ENCODE measurements around the gene PTPN11. TPM values are rescaled to one million over a fixed set of nuclear protein-coding genes. Genes with fewer than 3 reads are reported as not detected.

Gene PTPN11
- polyA plus RNA-seq, 1 of the 3 experiments (the other 2 are of a cell fraction) = 48.3 TPM

DNA sequence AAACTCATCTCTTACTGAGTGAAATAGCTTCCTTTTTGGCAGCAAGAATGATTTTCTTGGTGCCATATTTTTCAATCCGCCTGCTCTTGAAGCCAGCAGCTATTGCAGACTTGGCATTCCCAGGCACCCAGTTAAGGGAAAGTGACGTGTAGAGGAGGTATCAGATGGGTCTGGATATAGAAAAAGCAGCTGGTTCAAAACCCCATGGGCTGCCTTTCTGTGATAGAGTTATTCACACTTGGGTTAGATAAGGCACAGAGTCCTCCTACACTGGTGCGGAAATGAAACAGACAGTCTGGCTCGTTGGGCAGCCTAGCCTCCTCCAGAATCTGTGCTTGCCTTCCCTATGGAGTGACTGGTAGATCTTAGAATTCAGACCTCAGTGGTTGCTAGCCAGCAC, 62.2 kb downstream of the PTPN11 start:
- Histone ChIP-seq H3K9me2 (no peaks in the 10 kb centered on the region), H3K36me3 (replicated peaks in 1 of 2; ENCODE audit: control insufficient read depth in 1 of 2, insufficient read depth in 2 of 2, low read length in 1 of 2) (peaks cover 44 to 58% of the 10 kb centered on the region in 2 experiments), H3K27me3 (ENCODE audit: insufficient read depth) (no peaks in the 10 kb centered on the region), H3K4me2 (no peak overlapping the region), H3K9me3 (no peaks in the 10 kb centered on the region), H3F3A (replicated peaks; ENCODE audit: insufficient read depth) (no peaks in the 10 kb centered on the region), H2AFZ (ENCODE audit: low read depth) (no peak overlapping the region), H3K9ac (no peak overlapping the region), H4K20me1 (ENCODE audit: insufficient read depth) (no peaks in the 10 kb centered on the region), H3K27ac (ENCODE audit: low read depth in 2 of 2, low read length in 1 of 2) (no peak overlapping the region), H3K79me2 (ENCODE audit: insufficient read depth) (peaks cover 6% of the 10 kb centered on the region; the same call in 1 of the 2 replicates), H3K4me3 (ENCODE audit: low read depth in 2 of 2, low read length in 1 of 2) (no peak overlapping the region), H3K4me1 (ENCODE audit: control insufficient read depth in 1 of 2, insufficient read depth in 2 of 2, low read depth in 1 of 2, low read length in 1 of 2) (no peaks in the 10 kb centered on the region)
- ChIA-PET CTCF (interaction anchor here (0.8 kb wide), 1 partner anchor 30 kb away, joined by 3 read pairs; no protein-coding TSS in a partner anchor), POLR2A (no interaction called here)
- no peak for DNase-seq
- TF ChIP-seq, protein P1, sequence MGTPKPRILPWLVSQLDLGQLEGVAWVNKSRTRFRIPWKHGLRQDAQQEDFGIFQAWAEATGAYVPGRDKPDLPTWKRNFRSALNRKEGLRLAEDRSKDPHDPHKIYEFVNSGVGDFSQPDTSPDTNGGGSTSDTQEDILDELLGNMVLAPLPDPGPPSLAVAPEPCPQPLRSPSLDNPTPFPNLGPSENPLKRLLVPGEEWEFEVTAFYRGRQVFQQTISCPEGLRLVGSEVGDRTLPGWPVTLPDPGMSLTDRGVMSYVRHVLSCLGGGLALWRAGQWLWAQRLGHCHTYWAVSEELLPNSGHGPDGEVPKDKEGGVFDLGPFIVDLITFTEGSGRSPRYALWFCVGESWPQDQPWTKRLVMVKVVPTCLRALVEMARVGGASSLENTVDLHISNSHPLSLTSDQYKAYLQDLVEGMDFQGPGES (IDR thresholded peaks at IDR 0.05; ENCODE audit: low read depth, low read length) = no peak
- TF ChIP-seq NRF1 (IDR thresholded peaks at IDR 0.05; ENCODE audit: low read depth, low read length) (no peak), SMC3 (IDR thresholded peaks at IDR 0.05; ENCODE audit: low read depth, low read length) (no peak), GATA2 (CRISPR knock-in tag; IDR thresholded peaks at IDR 0.05) (no peak), EZH2phosphoT487 (IDR thresholded peaks at IDR 0.05; ENCODE audit: borderline replicate concordance, low read depth) (no peak), MXI1 (IDR thresholded peaks at IDR 0.05; ENCODE audit: low read depth, low read length) (no peak), RCOR1 (IDR thresholded peaks at IDR 0.05; ENCODE audit: low read length) (no peak)
- TF ChIP-seq, protein P2, sequence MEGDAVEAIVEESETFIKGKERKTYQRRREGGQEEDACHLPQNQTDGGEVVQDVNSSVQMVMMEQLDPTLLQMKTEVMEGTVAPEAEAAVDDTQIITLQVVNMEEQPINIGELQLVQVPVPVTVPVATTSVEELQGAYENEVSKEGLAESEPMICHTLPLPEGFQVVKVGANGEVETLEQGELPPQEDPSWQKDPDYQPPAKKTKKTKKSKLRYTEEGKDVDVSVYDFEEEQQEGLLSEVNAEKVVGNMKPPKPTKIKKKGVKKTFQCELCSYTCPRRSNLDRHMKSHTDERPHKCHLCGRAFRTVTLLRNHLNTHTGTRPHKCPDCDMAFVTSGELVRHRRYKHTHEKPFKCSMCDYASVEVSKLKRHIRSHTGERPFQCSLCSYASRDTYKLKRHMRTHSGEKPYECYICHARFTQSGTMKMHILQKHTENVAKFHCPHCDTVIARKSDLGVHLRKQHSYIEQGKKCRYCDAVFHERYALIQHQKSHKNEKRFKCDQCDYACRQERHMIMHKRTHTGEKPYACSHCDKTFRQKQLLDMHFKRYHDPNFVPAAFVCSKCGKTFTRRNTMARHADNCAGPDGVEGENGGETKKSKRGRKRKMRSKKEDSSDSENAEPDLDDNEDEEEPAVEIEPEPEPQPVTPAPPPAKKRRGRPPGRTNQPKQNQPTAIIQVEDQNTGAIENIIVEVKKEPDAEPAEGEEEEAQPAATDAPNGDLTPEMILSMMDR (IDR thresholded peaks at IDR 0.05) = no peak
- TF ChIP-seq, protein P3, sequence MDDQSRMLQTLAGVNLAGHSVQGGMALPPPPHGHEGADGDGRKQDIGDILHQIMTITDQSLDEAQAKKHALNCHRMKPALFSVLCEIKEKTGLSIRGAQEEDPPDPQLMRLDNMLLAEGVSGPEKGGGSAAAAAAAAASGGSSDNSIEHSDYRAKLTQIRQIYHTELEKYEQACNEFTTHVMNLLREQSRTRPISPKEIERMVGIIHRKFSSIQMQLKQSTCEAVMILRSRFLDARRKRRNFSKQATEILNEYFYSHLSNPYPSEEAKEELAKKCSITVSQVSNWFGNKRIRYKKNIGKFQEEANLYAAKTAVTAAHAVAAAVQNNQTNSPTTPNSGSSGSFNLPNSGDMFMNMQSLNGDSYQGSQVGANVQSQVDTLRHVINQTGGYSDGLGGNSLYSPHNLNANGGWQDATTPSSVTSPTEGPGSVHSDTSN (IDR thresholded peaks at IDR 0.05) = no peak
- WGBS (ENCODE audit: low lambda C conversion rate) = 100% methylated on average over 4 of the region's 4 CpGs

DNA sequence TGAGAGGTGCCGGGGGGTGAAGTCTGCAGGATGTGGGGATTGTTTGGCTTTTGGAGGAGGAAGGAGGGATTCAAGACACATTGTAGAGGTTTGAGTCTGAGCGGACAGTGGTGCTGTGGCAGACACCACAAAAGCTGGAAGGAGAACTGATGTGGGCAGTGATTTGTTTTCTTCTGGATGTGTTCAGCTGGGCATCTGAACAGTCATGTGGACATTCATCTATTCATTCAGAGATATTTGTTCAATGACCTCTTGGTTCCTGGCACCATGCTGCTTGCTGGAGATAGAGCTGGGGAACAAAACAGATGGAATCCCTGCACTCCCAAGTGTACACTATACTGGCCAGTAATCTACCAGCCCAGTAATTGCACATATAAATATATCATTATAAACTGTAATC, 64.0 kb downstream of the PTPN11 start:
- H3K36me3 ChIP-seq (replicated peaks in 1 of 2; ENCODE audit: control insufficient read depth in 1 of 2, insufficient read depth in 2 of 2, low read length in 1 of 2) = peaks cover 45 to 57% of the 10 kb centered on the region in 2 experiments
- 97% methylated on average over 2 of the region's 2 CpGs for WGBS (ENCODE audit: low lambda C conversion rate)
- no peak overlapping the region for H2AFZ ChIP-seq (ENCODE audit: low read depth)
- TF ChIP-seq GABPA (IDR thresholded peaks at IDR 0.05; ENCODE audit: low read depth) (no peak), FOXJ3 (CRISPR knock-in tag; IDR thresholded peaks at IDR 0.05) (no peak), EZH2phosphoT487 (IDR thresholded peaks at IDR 0.05; ENCODE audit: borderline replicate concordance, low read depth) (no peak), TCF12 (IDR thresholded peaks at IDR 0.05) (no peak), SIN3A (IDR thresholded peaks at IDR 0.05; ENCODE audit: borderline replicate concordance, low read depth, low read length) (no peak), ELF1 (IDR thresholded peaks at IDR 0.05) (no peak), MXI1 (IDR thresholded peaks at IDR 0.05; ENCODE audit: low read depth, low read length) (no peak), JUND (IDR thresholded peaks at IDR 0.05) (no peak), MEF2A (IDR thresholded peaks at IDR 0.05; ENCODE audit: borderline replicate concordance, low read depth) (no peak), RFX5 (IDR thresholded peaks at IDR 0.05; ENCODE audit: low read length) (no peak)
- TF ChIP-seq, protein P4, sequence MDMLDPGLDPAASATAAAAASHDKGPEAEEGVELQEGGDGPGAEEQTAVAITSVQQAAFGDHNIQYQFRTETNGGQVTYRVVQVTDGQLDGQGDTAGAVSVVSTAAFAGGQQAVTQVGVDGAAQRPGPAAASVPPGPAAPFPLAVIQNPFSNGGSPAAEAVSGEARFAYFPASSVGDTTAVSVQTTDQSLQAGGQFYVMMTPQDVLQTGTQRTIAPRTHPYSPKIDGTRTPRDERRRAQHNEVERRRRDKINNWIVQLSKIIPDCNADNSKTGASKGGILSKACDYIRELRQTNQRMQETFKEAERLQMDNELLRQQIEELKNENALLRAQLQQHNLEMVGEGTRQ (IDR thresholded peaks at IDR 0.05; ENCODE audit: borderline replicate concordance, low read depth, low read length) = no peak
- TF ChIP-seq, protein P1 (IDR thresholded peaks at IDR 0.05; ENCODE audit: low read depth, low read length) = no peak
- TF ChIP-seq, protein P5, sequence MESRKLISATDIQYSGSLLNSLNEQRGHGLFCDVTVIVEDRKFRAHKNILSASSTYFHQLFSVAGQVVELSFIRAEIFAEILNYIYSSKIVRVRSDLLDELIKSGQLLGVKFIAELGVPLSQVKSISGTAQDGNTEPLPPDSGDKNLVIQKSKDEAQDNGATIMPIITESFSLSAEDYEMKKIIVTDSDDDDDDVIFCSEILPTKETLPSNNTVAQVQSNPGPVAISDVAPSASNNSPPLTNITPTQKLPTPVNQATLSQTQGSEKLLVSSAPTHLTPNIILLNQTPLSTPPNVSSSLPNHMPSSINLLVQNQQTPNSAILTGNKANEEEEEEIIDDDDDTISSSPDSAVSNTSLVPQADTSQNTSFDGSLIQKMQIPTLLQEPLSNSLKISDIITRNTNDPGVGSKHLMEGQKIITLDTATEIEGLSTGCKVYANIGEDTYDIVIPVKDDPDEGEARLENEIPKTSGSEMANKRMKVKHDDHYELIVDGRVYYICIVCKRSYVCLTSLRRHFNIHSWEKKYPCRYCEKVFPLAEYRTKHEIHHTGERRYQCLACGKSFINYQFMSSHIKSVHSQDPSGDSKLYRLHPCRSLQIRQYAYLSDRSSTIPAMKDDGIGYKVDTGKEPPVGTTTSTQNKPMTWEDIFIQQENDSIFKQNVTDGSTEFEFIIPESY (IDR thresholded peaks at IDR 0.05; ENCODE audit: borderline replicate concordance, low read depth) = no peak
- TF ChIP-seq, protein P6, sequence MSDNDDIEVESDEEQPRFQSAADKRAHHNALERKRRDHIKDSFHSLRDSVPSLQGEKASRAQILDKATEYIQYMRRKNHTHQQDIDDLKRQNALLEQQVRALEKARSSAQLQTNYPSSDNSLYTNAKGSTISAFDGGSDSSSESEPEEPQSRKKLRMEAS (IDR thresholded peaks at IDR 0.05; ENCODE audit: low read depth) = no peak
- no peaks in the 10 kb centered on the region for H3K9me2 ChIP-seq
- no peaks in the 10 kb centered on the region for H3K27me3 ChIP-seq (ENCODE audit: insufficient read depth)
- H4K20me1 ChIP-seq (ENCODE audit: insufficient read depth) = no peaks in the 10 kb centered on the region
- no peak overlapping the region for H3K9ac ChIP-seq
- ChIA-PET POLR2A (no interaction called here), CTCF (no interaction called here)
- no peak overlapping the region for H3K4me2 ChIP-seq
- H3K4me3 ChIP-seq (ENCODE audit: low read depth in 2 of 2, low read length in 1 of 2) = no peak overlapping the region
- H3F3A ChIP-seq (replicated peaks; ENCODE audit: insufficient read depth) = no peaks in the 10 kb centered on the region
- no peak for DNase-seq
- no peak overlapping the region for H3K27ac ChIP-seq (ENCODE audit: low read depth in 2 of 2, low read length in 1 of 2)
- H3K4me1 ChIP-seq (ENCODE audit: control insufficient read depth in 1 of 2, insufficient read depth in 2 of 2, low read depth in 1 of 2, low read length in 1 of 2) = no peaks in the 10 kb centered on the region
- peaks cover 6% of the 10 kb centered on the region; the same call in 1 of the 2 replicates for H3K79me2 ChIP-seq (ENCODE audit: insufficient read depth)
- H3K9me3 ChIP-seq = no peaks in the 10 kb centered on the region

Data from SK-N-SH (cell line).